HG03521 (cell line): ENCODE data around the gene CSNK2A1.
"Not testable (repeated sequence)": the region's sequence is repeated elsewhere in the genome, so short reads cannot be mapped to it uniquely, and the experiment has no call there.

ENCODE experiments used
- ATAC-seq: cut with Tn5 transposase; IDR thresholded peaks from one replicate; pipeline ENCODE4 v1.9.1; 2021; ENCODE audit warnings: mild to moderate bottlenecking, moderate library complexity; ENCODE audit not compliant: unreplicated experiment

The CSNK2A1 gene

GRCh38 chr20:496126-496696 lies 47.4 kb downstream of the CSNK2A1 start:
- no peak for ATAC-seq

DNA sequence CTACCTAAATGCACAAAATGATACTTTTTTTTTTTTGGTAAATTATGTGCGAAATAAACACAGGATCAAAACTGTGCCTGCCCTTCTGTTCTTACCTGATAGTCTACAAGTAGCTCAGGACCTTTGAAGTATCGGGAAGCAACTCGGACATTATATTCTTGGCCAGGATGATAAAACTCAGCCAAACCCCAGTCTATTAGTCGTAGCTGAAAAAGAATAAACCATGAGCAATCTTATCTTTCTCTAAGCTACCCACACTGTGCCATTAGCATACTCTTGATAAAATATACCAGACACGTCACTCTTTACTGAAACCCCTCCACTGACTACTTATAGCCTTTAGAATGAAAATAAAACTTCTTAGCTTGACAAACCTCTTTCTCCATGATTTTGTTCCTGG lies 51.4 kb downstream of the CSNK2A1 start:
- ATAC-seq: no peak

- no peak for ATAC-seq
Measured at GRCh38 chr20:487655-488054, 55.9 kb downstream of the CSNK2A1 start.

DNA sequence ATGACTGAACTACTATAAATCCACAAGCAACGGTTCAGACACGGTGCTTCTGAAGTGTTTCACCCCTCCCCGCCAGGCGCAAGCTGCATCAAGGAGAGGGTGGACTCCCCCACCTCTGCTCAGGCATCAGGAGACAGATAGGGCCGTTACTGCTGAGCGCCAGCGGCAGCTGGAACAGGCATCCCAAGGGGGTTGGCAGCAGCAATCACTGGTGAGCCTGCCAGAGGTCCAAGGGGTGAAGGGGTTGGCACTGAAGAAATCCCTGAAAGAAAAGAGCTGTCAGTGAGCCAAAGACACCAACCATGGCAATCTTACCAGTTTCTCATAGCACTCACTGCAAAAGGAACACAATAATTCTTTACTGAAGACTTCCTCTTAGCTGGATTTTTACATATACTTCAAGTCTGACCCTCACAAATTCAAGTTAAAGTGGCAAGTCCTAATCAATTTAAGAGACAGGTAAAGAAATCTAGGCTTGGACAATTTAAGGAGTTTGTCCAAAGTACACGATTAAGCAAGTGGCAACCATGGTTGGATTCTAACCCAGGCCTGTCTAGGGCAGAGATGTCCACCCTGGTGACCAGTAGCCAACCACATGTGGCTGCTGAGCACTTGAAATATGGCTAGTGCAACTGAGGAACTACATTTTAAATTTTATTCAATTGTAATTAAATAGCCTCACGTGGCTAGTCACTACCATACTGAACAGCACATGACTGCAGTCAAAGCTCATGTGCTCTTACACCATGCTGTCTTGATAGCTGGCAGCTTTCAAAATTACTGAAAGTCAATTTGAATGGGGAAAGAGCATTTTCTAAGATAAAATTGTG lies 59.6 kb downstream of the CSNK2A1 start:
- no peak for ATAC-seq

DNA sequence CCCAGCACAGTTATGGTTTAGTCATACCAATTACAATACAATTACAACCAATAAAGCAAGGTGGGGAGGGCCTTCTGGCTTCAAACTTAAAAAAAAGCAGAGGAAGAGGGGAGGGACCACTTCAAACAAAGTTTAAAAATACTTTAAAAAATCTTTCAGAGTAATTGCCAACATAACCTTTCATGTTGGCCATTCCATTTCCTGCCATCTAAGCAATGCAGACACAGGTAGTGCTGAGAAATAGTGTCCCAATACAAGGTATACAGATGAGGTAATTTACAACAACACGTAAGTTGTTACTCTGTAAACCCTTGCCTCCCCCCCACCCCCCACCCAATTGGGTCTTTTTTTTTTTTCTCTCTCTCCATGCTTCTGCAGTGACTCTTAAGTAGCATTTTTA lies 62.4 kb downstream of the CSNK2A1 start:
- ATAC-seq: no peak

DNA sequence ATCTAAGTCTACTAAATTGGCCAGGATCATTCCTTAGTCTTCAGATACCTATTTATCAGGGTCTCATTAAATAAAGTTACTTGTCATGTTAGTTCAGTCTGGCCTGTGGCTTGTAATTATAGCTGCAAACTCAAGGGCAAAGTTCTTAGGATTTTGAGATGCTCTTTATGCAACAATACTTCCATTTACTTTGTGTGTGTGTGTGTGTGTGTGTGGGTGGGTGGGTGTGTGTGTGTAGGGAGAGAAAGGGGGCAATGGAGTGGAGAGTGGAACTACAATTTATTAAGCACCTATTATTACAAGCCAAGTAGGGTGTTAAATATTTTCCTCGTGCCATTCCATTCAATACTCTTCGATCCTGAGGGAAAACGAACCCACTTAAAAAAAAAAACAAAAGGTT lies 63.5 kb downstream of the CSNK2A1 start:
- ATAC-seq: no peak

- ATAC-seq: no peak
Measured at GRCh38 chr20:479487-479886, 64.1 kb downstream of the CSNK2A1 start.

DNA sequence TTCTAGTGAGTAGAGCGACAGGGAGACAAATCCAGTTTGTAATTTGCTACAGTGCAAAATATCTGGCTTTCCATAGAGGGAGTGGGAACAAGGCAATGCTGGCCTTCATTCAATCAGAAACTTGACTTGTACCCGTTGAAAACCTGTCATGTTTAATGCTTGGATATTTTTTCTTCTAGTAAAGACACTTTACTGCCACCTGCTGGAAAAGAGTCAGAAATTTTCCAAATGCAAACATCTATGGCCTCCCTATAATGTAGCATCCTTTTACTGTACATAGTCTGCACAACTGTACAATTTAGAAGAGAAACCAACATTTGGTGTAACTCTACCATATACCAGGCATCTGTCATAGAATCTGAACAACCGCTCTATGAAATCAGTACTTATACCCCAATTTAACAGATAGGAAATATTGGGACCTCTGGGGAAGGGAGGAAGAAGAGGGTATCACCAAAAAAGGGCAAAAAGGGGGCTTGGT lies 64.6 kb downstream of the CSNK2A1 start:
- no peak for ATAC-seq

DNA sequence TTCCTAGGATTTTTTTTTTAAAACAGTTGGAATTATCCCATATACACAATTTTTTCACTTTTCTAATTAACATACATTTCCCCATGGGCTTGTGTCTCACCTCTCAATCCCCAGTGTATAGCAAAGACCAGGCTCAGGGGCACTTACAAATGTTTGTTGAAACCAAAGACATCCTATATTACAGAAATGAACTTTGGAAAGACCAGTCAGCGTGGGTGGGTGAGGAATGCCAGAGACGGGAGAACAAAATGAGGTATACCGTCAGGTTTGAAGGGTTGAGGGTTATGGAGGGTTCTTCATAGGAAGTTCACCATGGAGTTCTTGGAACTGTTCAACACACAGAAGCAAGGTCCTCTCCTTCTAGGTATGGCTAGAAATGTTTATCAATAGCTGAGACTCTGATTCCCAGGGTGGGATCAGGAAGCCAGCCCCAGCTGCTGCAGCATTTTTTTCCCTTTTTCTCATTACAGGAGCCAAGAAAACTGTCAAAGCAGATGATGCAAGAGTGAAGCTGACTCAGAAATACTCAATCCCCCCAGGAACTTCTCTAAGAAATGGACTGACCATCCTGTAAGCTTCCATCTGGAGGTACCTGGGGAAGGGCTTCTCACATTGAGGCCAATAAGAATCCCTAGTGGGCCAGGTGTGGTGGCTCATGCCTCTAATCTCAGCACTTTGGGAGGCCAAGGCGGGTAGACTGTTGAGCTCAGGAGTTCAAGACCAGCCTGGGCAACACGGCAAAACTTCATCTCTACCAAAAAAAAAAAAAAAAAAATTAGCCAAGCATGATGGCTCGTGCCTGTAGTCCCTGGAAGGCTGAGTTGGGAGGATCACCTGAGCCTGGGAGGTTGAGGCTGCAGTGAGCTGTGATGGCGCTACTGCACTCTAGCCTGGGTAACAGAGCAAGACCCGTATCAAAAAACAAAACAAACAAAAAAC lies 65.3 kb downstream of the CSNK2A1 start:
- no peak for ATAC-seq

DNA sequence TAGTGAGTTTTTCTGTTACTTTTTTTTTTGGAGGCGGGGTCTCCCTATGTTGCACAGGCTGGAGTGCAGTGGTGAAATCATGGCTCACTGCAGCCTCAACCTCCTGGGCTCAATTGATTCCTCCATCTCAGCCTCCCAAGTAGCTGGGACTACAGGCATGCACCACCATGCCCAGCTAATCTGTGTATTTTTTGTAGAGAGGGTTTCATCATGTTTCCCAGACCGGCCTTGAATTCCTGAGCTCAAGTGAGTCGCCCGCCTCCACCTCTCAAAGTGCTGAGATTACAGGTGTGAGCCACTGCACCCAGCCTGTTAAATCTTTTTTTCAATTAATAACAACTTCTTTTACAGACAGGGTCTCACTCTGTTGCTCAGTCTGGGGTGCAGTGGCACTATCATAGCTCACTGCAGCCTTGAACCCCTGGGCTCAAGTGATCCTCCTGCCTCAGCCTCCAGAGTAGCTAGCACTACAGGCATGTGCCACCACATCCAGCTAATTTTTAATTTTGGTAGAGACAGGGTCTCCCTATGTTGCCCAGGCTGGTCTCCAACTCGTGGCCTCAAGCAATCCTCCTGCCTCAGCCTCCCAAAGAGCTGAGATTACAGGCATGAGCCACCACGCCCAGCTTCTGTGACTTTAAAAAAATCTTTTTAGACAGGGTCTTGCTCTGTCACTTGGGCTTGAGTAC lies 66.9 kb downstream of the CSNK2A1 start:
- ATAC-seq: not testable (repeated sequence)

DNA sequence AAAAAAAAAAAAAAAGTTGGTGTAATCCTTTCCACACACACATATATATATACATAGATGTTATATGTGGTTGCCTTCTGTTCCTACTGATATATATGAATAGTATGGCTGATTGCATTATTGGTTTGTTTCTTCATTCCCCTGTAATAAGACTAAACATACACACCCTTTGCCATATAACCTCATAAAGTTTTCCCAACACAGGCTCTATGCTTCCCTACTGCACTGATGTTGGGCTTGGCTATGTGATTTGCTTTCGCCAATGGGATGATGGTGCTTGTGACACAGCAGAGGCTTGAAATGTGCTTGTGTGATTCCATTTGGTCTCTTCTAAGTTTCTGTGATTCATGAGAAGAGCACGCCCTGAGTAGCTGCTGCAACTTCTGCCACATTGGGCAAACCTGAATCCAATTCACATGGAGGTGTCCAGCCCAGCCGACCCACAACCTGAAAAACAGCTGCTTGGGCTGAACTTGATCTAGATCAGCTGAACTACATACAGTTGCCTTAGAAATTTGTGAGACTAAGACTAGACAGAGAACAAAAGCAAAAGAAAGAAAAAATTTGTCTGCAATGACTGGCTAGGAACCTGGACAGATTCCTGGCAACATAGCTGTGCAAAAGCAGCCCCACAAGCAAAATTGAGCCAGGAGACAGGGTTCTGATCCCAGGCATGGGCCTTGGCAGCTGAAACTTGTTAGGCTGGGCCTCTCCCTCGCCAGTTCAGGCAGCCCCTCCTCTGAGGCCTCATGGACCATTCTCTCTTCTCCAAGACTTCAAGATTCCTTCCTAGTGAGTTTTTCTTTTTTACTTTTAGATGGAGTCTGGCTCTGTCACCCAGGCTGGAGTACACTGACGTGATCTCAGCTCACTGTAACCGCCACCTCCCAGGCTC lies 67.9 kb downstream of the CSNK2A1 start:
- ATAC-seq: no peak

DNA sequence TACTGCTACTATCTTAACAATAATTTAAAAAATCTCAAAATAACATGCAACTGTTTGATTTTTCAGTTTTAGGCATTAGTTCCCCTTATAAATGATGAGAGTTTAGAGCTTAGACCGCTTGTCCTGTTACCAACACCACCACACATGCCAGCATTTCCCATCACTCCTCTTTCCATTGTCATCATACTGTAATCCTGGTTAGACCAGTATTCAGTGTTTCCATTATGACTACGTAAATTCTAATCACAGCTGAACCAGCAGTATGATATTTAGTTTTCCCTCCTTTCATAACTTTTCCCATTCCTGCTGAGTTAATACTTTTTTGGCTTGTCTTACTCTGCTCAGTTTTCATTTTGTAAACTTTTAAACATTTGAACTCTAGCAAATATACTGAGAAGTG lies 69.0 kb downstream of the CSNK2A1 start:
- ATAC-seq: no peak

GRCh38 chr20:472889-473292 lies 70.7 kb downstream of the CSNK2A1 start:
- ATAC-seq: no peak

DNA sequence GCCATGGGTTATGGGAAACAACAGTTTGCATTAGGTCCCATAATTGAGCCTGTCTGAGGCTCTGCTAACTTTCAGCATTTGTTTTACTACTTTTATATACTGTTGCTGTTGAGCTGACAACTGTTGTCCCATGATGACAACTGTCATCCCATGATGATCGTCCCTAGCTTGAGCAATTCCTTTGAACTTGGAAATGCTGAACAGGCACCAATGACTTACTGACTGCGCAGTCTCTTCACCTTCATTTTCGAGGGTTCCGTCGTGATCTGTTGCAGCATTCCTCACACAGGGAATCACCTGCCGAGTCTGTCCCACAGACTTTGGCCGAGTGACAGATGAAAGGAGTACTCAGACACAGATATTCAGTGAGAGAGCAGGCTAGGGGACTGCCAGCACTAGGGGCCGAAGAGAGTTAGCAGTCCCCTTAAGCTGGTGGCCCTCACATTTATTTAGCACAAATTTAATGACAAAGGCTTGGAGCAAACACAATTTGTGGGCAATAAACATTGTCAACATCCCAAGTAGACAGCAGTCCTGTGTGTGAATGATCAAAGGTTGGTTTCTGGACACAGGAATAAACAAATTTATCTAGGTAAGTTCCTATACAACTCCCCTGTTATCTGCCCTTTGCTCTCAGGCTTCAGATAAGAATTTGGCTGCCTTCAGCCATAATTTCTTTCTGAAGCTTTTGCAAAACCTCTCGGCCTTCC lies 71.3 kb downstream of the CSNK2A1 start:
- ATAC-seq: no peak

- no peak for ATAC-seq
Measured at GRCh38 chr20:469746-470490, 73.7 kb downstream of the CSNK2A1 start.

DNA sequence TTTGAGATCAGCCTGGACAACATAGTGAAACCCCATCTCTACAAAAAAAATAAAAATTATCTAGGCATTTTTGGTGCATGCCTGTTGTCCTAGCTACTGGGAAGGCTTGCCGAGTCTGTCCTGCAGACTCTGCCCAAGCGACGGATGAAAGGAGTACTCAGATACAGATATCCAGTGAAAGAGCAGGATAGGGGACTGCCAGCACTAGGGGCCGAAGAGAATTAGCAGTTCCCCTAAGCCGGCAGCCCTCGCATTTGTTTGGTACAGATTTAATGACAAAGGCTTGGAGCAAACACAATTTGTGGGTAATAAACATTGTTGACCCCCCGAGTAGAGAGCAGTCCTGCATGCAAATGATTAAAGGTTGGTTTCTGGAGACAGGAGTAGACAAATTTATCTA lies 75.8 kb downstream of the CSNK2A1 start:
- no peak for ATAC-seq

DNA sequence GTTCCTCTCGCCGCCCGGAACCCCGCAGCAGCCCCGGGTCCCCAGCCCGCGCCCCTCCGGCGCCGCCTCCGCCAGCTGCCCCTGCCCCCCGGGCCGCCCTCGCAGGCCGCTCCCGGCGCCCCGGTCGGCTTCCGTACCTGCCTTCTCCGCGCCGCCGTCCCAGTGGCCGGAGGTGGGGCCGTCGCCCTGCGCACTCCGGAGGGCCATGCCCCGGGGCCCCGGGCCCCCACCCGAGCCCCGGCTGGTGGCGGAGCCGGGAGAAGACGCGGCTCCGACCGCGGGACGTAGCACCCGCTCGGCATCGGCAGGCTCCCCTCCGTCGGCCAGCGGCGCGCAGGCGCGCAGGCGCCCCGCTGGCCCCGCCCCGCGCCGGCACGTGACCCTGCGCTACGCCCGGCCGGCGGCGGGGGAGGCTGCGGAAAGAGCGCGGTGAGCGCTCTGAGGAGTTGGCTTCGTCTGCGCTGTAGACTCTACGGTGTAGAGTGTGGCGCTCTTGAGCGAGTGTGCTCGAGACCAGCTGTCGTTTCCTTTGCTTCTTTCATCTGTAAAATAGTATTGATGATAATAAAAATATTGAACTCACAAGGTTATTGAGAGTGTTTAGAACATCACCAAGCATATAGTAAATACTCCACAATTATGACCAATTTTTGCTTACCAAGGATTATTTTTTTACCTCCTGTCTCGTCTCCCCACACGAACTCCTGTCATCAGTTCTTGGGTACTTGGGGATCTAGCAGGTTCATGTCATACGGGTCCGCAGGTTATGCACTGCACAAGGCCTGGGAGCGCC lies 81.2 kb downstream of the CSNK2A1 start, which contains the start of gene TBC1D20:
Gene TBC1D20 (minus strand): TSS at position 335 of the 793 bp plus-strand sequence. CDS start 128 bp downstream, at position 207.
- ATAC-seq: peak; percentile 94
